Measurements from ENCODE around the gene LAPTM4A.

DNA sequence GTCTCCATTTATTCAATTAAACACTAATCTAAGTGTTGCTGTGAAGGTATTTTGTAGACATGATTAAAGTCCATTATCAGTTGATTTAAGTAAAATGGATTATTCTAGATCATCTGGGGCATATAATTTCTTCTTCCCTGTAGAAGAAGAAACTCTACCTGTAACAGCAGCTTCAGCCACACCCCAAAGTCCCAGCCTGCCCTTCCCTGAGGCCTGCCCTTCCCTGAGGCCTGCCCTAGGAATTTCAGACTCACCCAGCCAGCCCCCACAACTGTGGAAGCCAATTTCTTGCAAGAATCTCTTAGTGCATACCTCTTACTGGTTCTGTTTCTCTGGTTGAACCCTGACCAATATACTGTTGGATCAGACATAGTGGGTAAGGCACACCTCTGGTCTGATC is 13.4 kb upstream of the LAPTM4A start:
- TF ChIP-seq, protein P1, sequence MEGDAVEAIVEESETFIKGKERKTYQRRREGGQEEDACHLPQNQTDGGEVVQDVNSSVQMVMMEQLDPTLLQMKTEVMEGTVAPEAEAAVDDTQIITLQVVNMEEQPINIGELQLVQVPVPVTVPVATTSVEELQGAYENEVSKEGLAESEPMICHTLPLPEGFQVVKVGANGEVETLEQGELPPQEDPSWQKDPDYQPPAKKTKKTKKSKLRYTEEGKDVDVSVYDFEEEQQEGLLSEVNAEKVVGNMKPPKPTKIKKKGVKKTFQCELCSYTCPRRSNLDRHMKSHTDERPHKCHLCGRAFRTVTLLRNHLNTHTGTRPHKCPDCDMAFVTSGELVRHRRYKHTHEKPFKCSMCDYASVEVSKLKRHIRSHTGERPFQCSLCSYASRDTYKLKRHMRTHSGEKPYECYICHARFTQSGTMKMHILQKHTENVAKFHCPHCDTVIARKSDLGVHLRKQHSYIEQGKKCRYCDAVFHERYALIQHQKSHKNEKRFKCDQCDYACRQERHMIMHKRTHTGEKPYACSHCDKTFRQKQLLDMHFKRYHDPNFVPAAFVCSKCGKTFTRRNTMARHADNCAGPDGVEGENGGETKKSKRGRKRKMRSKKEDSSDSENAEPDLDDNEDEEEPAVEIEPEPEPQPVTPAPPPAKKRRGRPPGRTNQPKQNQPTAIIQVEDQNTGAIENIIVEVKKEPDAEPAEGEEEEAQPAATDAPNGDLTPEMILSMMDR (IDR thresholded peaks at IDR 0.05): no peak
- TF ChIP-seq POLR2AphosphoS5 (IDR thresholded peaks at IDR 0.05; ENCODE audit: insufficient read depth in 1 of 2, low read depth in 1 of 2): no peak

Measured in vagina (tissue), 2 donors.